PC-3 (cell line): ENCODE measurements around the gene OR6T1.

ENCODE experiments used
- CTCF ChIP-seq: fragments of 300-600 bp; sonication (generic); conservative IDR thresholded peaks from 2 replicates; pipeline ENCODE4 v1.5.1; 2017; ENCODE audit warnings: antibody characterized with exemption, low read depth, mild to moderate bottlenecking, low read length
- EZH2 ChIP-seq: fragments of 300-600 bp; sonication (generic); IDR thresholded peaks from one replicate; pipeline ENCODE4 v1.6.1; 2017; ENCODE audit warnings: antibody characterized with exemption, mild to moderate bottlenecking, low read length; ENCODE audit not compliant: unreplicated experiment
- EZH2phosphoT487 ChIP-seq: fragments of 300-600 bp; sonication (generic); IDR thresholded peaks from 2 replicates; pipeline ENCODE4 v1.6.1; 2018; ENCODE audit warnings: mild to moderate bottlenecking, antibody characterized with exemption, low read length, borderline replicate concordance

GRCh38 chr11:123945132-123945531 lies 1.5 kb upstream of the OR6T1 start:
- TF ChIP-seq CTCF (no peak), EZH2 (no peak), EZH2phosphoT487 (no peak)
